ENCODE measurements around the gene PCDHGB3.

DNA sequence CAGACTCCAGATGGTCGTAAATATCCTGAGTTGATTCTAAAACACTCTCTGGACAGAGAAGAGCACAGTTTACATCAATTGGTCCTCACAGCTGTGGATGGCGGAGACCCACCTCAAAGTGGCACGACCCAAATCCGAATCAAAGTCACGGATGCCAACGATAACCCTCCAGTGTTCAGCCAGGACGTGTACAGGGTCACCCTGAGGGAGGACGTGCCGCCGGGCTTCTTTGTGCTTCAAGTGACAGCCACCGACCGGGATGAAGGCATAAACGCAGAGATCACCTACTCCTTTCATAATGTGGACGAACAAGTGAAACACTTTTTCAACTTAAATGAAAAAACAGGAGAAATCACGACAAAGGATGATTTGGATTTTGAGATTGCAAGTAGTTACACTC lies 9.4 kb upstream of the PCDHGB3 start:
- TF ChIP-seq POLR2AphosphoS5 (IDR thresholded peaks at IDR 0.05; ENCODE audit: low read depth, low read length) (no peak), POLR2A (IDR thresholded peaks at IDR 0.05; ENCODE audit: low read depth, low read length) (no peak), TAF1 (IDR thresholded peaks at IDR 0.05; ENCODE audit: borderline replicate concordance, low read depth, low read length) (no peak)

Data from GM12892 (cell line).